ENCODE data around the gene TFR2.

Gene TFR2

DNA sequence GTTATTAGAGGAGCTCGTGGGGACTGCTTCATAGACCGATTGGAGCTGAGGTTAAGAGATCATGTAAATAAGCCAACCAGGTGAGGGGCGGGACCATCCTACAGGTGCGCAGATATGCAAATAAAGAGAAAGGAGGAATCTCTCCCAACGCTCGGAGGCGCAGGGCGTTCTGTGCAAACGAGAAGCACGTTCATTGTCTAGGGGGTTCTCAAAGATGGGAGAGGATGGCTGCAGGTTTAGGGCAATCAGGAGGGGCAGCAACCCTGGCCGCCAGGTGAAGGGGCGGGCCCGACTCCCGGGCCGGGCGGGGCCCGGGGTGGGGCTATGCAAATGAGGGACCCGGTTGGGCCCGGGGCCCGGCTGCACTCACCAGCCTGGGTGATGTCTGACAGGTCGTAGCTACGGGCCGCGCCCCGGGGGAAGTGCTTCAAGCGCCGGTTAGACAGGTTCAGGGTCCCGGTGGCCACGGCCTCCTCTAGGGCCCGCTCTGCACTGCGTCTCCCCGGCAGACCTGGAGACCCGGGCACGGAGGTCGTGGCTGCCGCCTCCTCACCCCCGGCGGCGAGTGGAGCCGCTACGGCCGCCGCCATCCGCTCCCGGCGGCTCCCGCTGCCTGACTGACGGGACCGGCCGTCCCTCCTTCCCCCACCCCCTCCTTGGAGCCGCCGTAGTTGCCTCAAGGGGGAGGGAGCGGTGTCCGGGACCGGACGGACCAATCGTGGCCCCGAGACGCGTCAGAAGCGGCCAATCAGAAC, 55.7 kb downstream of the TFR2 start, which contains the start of gene LRCH4:
TSS of gene LRCH4 (minus strand) at position 619 of the 755 bp plus-strand sequence. CDS start at position 590, 29 bp downstream.
- H3K27me3 ChIP-seq (ENCODE audit: control insufficient read depth, insufficient read depth, low read length), result no peaks in the 10 kb centered on the region
- H3K4me3 ChIP-seq (ENCODE audit: low read depth, low read length), result peak within 1 kb of the TSS; percentile 96
- no peaks in the 10 kb centered on the region for H3K9me3 ChIP-seq (ENCODE audit: control insufficient read depth, insufficient read depth, low read length)
- peaks cover 19% of the 10 kb centered on the region for H3K4me1 ChIP-seq (ENCODE audit: control insufficient read depth, insufficient read depth, low read length)
- peaks cover 18% of the 10 kb centered on the region for H3K36me3 ChIP-seq (ENCODE audit: control insufficient read depth, insufficient read depth, low read length)
- H3K9ac ChIP-seq (ENCODE audit: low read depth, low read length), result peak within 1 kb of the TSS; percentile 88

DNA sequence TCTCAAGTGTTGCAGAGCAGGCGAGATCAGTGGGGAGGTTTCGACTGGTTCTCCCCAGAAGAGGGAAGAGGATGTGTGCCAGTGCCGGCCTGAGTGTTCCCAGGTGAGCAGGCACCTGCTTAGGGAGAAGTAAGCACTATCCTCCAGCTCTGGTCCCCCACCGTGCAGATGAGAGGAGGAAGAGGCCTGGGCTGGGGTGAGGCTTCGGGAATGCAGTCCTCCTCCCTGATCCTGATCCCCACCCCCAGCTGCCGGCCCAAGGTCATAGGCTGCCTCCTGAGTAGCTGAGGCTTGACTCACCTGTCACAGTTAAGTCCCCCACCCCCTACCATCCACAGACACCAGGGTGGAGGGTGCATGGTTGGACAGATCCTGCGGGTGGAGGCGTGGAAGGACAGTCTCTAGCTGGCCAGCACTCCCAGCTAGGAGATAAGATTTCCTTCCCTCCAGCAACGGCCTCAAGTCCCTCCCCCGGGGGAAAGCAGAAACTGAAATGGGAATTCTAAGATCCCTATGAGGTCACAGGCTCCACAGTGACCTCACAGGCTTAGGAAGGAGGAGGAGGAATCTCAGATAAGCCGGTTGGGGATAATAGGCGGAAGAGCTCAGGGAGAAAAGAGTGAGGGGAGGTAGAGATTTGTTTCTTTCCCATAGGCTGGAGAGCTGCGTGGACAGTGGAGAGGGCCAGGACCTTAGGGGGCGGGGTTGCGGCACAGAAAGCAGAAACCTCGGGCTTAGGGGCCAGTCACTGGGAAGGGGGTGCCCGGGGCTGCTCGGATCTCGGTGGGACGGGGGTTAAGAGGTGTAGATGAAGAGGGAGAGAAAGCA, 56.5 kb downstream of the TFR2 start:
- Histone ChIP-seq H3K27me3 (ENCODE audit: control insufficient read depth, insufficient read depth, low read length) (no peaks in the 10 kb centered on the region), H3K4me3 (ENCODE audit: low read depth, low read length) (peak overlapping the region; percentile 76), H3K4me1 (ENCODE audit: control insufficient read depth, insufficient read depth, low read length) (peaks cover 13% of the 10 kb centered on the region)

DNA sequence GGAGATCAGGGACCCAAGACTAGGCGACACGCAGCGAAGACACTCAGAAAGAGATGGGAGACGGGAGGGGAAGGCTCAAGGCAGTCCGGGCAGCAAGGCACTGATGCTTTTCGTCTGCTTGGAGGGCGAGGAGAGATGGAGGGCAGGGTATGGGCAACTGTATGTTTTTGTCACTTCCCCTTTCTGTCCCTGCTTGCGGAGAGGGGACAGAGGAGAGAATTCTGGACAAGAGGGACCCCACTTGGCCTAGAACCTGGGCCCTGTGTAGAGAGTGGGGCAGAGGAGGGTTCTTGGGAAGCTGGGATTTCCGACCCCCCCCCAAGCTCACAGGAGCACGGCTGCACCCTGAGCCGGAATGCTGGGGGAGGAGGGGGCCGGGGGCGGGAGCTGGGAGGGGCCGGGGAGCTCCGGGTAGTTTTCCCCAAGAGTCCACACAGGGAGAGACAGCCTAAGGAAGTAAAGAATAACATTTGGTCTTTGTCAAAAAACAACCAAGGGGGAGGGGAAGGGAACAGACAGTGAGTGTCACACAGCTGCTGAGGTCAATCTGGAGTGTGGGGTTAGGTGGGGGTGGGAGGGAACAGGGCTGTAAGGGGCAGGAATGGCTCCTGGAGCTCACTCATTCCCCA, 57.2 kb downstream of the TFR2 start:
- Histone ChIP-seq H3K4me1 (ENCODE audit: control insufficient read depth, insufficient read depth, low read length) (peaks cover 6% of the 10 kb centered on the region), H3K4me3 (ENCODE audit: low read depth, low read length) (peak overlapping the region; percentile 76), H3K36me3 (ENCODE audit: control insufficient read depth, insufficient read depth, low read length) (peaks cover 19% of the 10 kb centered on the region), H3K27me3 (ENCODE audit: control insufficient read depth, insufficient read depth, low read length) (no peaks in the 10 kb centered on the region), H3K9ac (ENCODE audit: low read depth, low read length) (peak overlapping the region; percentile 50), H3K9me3 (ENCODE audit: control insufficient read depth, insufficient read depth, low read length) (no peaks in the 10 kb centered on the region)

More for the DNA sequence above, 56.5 kb downstream of the TFR2 start:
- Histone ChIP-seq H3K9me3 (ENCODE audit: control insufficient read depth, insufficient read depth, low read length) (no peaks in the 10 kb centered on the region), H3K36me3 (ENCODE audit: control insufficient read depth, insufficient read depth, low read length) (peaks cover 19% of the 10 kb centered on the region), H3K9ac (ENCODE audit: low read depth, low read length) (peak overlapping the region; percentile 38)

DNA sequence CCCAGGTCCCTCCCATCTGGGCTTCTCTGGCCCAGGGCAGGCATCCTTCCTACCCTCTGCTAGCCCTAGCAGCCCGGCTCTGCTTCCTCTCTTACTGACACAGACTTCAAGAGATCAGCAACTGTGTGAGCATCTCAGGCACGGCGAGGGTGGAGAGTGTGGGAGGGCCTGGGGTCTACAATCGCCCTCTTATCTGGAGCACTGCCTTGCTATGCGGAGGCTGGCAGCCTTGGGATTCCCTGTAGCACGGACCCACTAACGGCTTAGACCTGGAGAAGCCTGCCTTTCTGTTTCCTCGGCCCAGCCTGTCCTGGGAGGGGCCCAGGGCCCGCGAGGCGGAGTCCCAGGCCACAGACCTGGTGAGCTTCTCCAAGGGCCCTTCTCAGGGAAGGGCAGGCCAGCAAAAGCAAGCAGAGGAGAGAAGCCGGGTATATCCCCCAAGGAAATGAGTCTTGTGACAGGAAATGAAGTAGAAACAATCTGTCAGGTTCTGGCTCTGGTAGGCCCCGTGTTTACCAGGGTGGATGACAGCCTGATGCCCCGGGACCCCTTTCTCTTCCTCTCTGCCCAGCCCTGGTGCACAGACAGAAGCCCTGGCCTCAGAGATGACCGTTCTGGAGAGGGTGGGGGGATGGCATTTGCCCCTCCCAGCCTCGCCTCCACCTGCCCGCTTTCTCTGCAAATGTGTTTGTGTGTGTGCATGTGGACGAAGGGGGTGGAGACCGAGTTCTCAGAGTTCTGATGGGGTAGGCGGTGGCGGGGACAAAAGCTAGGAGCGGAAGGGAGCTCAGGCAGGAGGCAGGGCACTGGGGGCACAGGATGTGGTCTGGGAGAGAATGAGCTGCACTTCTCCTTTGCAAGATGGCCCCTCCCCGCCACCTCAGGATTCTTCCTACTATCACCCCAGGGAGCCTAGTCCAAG, 58.0 kb downstream of the TFR2 start:
- Histone ChIP-seq H3K27me3 (ENCODE audit: control insufficient read depth, insufficient read depth, low read length) (no peaks in the 10 kb centered on the region), H3K9me3 (ENCODE audit: control insufficient read depth, insufficient read depth, low read length) (no peaks in the 10 kb centered on the region), H3K9ac (ENCODE audit: low read depth, low read length) (peak overlapping the region; percentile 60), H3K4me3 (ENCODE audit: low read depth, low read length) (peak overlapping the region; percentile 64), H3K36me3 (ENCODE audit: control insufficient read depth, insufficient read depth, low read length) (peaks cover 21% of the 10 kb centered on the region), H3K4me1 (ENCODE audit: control insufficient read depth, insufficient read depth, low read length) (peaks cover 6% of the 10 kb centered on the region)

DNA sequence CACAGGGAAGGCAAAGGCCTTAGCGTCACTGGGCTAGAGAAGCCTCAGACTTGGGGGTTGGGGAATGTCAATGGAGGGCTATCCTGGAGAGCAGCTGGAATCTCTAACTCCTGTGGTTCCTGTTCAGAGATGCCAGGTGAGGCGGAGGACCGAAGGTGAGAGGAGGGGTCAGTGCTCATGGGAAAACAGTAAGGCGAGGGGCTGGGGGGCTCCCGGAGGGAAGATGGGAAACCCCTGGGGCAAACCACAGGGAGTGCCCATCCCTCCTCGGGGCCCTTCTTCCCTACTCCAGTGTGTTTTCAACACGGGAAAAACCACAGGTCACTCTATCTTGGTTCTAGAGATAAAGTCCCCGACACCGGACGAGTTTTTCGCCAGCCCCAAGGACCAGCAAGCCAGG, 58.7 kb downstream of the TFR2 start:
- Histone ChIP-seq H3K9ac (ENCODE audit: low read depth, low read length) (no peak overlapping the region), H3K9me3 (ENCODE audit: control insufficient read depth, insufficient read depth, low read length) (no peaks in the 10 kb centered on the region), H3K4me3 (ENCODE audit: low read depth, low read length) (no peak overlapping the region), H3K27me3 (ENCODE audit: control insufficient read depth, insufficient read depth, low read length) (no peaks in the 10 kb centered on the region), H3K4me1 (ENCODE audit: control insufficient read depth, insufficient read depth, low read length) (peaks cover 6% of the 10 kb centered on the region), H3K36me3 (ENCODE audit: control insufficient read depth, insufficient read depth, low read length) (peaks cover 29% of the 10 kb centered on the region)

DNA sequence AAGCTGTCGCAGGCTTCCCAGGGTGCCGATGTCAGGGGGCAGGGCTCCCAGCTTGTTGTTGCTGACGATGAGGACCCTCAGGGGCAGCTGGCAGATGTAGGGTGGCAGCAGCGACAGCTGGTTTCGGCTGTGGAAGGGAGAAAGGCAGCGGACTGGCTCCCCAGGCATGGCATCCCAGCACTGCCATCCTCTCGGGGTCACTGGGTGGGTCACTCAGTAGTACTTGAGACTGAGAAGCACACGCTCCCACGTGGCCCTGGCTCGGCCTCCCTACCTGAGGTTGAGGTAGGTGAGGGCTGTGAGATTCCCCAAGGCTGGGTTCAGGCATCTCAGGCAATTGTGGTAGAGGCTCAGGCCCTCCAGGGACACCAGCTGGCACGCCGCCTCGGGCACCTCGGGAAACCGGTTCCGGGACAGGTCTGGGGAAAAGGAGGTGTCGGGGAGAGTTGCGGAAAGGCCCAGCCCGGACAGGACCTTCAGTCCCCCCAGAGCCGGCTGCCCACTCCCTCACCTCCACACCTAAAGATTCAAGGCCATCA, 59.2 kb downstream of the TFR2 start:
- H3K9ac ChIP-seq (ENCODE audit: low read depth, low read length), result no peak overlapping the region
- no peaks in the 10 kb centered on the region for H3K9me3 ChIP-seq (ENCODE audit: control insufficient read depth, insufficient read depth, low read length)
- H3K4me3 ChIP-seq (ENCODE audit: low read depth, low read length), result no peak overlapping the region
- H3K4me1 ChIP-seq (ENCODE audit: control insufficient read depth, insufficient read depth, low read length), result peaks cover 6% of the 10 kb centered on the region
- H3K27me3 ChIP-seq (ENCODE audit: control insufficient read depth, insufficient read depth, low read length), result no peaks in the 10 kb centered on the region
- H3K36me3 ChIP-seq (ENCODE audit: control insufficient read depth, insufficient read depth, low read length), result peaks cover 32% of the 10 kb centered on the region

DNA sequence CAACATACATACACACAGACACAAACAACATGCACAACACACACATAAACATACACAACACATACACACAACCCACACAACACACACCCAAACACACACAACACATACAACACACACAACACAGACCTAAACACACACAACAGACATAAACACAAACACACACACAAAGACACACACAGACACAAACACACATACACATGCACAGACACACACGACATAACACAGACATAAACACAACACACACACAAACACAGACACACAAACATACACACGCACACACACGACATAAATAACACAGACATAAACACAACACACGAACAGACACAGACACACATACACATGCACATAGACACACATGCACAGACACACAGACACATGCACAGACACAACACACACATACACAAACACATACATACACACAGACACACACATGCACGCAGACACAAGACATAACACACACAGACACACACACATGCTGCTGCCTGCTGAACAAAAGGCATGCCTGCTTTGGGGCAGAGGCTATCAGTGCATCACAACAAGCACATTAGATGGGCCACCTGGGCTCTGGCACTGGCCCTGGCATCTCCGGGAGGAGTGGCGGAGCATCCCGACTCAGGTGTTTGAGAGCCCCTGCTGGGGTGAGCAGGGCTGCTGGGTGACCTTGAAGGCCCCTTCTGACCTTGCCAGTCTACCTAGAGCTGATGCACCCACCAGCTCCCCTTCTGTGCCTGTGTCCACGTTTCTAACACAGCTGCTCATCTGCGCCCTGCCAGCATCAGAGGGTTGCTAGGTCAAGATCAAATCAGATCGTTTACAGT, 60.7 kb downstream of the TFR2 start:
- H3K4me1 ChIP-seq (ENCODE audit: control insufficient read depth, insufficient read depth, low read length), result peaks cover 6% of the 10 kb centered on the region
- no peak overlapping the region for H3K4me3 ChIP-seq (ENCODE audit: low read depth, low read length)
- no peak overlapping the region for H3K9ac ChIP-seq (ENCODE audit: low read depth, low read length)
- peaks cover 44% of the 10 kb centered on the region for H3K36me3 ChIP-seq (ENCODE audit: control insufficient read depth, insufficient read depth, low read length)
- H3K27me3 ChIP-seq (ENCODE audit: control insufficient read depth, insufficient read depth, low read length), result no peaks in the 10 kb centered on the region
- no peaks in the 10 kb centered on the region for H3K9me3 ChIP-seq (ENCODE audit: control insufficient read depth, insufficient read depth, low read length)

DNA sequence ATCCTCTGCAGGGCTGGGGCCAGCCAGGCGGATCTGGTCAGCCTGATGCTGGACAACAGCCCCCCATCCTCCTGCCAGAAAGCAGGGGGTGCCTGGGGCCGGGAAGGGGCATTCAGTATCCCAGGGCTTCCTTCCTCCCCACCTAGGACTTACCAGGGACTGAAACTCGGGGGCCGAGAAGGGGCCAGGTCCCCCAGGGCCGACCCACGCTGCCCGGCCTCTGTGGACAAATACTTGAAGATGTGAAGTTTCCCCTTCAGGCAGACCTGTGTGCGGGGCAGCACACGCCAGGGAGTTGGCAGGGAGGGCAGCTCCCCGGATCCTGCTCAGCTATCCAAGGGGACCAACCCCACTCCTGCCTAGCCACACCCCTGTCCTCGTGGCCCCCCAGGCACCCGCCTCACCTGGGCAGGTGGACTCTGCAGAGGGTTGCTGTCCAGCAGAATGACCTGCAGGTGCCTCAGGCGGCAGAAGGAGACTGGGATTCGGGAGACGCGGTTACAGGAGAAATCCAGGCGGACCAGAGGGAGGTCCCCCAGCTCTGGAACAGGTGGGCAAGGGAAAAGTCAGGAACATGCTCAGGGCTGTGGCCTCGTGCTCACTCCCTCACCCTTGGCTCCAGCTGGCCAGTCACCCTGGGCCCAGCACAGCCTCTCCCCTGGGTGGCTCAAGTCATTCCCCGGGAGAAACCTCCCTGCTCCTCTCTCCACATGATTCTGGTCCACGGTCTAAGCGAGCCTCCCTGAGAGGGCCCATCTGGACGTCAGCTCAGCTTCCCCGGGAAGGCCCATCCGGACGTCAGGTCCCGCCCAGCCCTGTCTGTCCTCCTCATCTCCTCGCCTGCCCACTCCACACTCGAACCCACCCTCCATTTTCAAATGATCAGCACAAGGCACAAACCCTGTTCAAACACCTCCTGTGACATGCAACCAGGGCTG, 62.8 kb downstream of the TFR2 start:
- H3K36me3 ChIP-seq (ENCODE audit: control insufficient read depth, insufficient read depth, low read length), result peaks cover 52% of the 10 kb centered on the region
- H3K9me3 ChIP-seq (ENCODE audit: control insufficient read depth, insufficient read depth, low read length), result no peaks in the 10 kb centered on the region
- H3K4me1 ChIP-seq (ENCODE audit: control insufficient read depth, insufficient read depth, low read length), result peaks cover 1% of the 10 kb centered on the region
- no peak overlapping the region for H3K4me3 ChIP-seq (ENCODE audit: low read depth, low read length)
- H3K27me3 ChIP-seq (ENCODE audit: control insufficient read depth, insufficient read depth, low read length), result no peaks in the 10 kb centered on the region
- H3K9ac ChIP-seq (ENCODE audit: low read depth, low read length), result no peak overlapping the region

DNA sequence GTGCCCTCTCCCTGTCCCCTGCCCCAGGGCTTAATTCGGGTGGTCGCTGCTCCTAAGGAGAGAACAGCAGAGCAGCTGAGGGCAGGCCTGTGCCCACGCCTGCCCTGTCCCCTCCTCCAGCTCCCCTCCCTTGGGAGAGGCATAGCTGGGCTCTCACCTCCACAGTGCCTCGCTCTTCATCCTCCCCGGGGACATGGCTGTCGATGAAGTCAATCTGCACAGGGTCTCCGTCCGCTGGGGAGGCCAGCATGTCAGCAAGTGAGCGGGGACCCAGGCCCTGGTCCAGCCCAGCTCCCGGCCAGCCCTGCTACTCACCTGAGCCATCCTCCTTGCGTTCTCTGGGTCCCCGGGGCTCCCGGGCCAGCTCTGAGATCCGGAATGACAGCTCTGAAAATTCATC, 63.8 kb downstream of the TFR2 start:
- Histone ChIP-seq H3K9me3 (ENCODE audit: control insufficient read depth, insufficient read depth, low read length) (no peaks in the 10 kb centered on the region), H3K4me1 (ENCODE audit: control insufficient read depth, insufficient read depth, low read length) (no peaks in the 10 kb centered on the region), H3K4me3 (ENCODE audit: low read depth, low read length) (no peak overlapping the region), H3K9ac (ENCODE audit: low read depth, low read length) (no peak overlapping the region), H3K36me3 (ENCODE audit: control insufficient read depth, insufficient read depth, low read length) (peaks cover 49% of the 10 kb centered on the region), H3K27me3 (ENCODE audit: control insufficient read depth, insufficient read depth, low read length) (no peaks in the 10 kb centered on the region)
